Stimulated activated CD8-positive, alpha-beta memory T cell treated with anti-CD3 and anti-CD28 coated beads, Interleukin-2, amount 100 ng/mL, for 48 hours (primary cell): Measurements from ENCODE around the gene MINK1.
"Not testable (repeated sequence)": the region's sequence is repeated elsewhere in the genome, so short reads cannot be mapped to it uniquely, and the experiment has no call there.

Experiments used
- DNase-seq, 2 donors: peaks; one replicate each; pipeline ENCODE4 v3.0.0-alpha.2; 2020; ENCODE audit warnings: low read depth in 2 of 2

MINK1 gene

GRCh38 chr17:4811471-4811870 lies 21.7 kb upstream of the MINK1 start:
- no peak for DNase-seq

GRCh38 chr17:4812690-4813089 lies 20.4 kb upstream of the MINK1 start:
- no peak for DNase-seq

- no peak for DNase-seq
Measured at GRCh38 chr17:4815043-4815675, 18.0 kb upstream of the MINK1 start.

GRCh38 chr17:4816826-4817225 lies 16.3 kb upstream of the MINK1 start:
- DNase-seq: no peak

GRCh38 chr17:4818276-4818675 lies 14.9 kb upstream of the MINK1 start:
- no peak for DNase-seq

- no peak for DNase-seq
Measured at GRCh38 chr17:4822835-4823234, 10.3 kb upstream of the MINK1 start.

GRCh38 chr17:4823373-4824089 lies 9.6 kb upstream of the MINK1 start:
- DNase-seq: no peak

- no peak for DNase-seq
Measured at GRCh38 chr17:4827399-4827798, 5.7 kb upstream of the MINK1 start.

- not testable (repeated sequence) for DNase-seq
Measured at GRCh38 chr17:4832829-4833177, 337 bp upstream of the MINK1 start.

GRCh38 chr17:4833941-4834680 lies 971 bp downstream of the MINK1 start:
- DNase-seq: no peak

GRCh38 chr17:4834681-4835020 lies 1.5 kb downstream of the MINK1 start:
- DNase-seq: no peak

- DNase-seq: no peak
Measured at GRCh38 chr17:4836221-4836620, 3.1 kb downstream of the MINK1 start.

- no peak for DNase-seq
Measured at GRCh38 chr17:4837471-4838308, 4.5 kb downstream of the MINK1 start.

- no peak for DNase-seq
Measured at GRCh38 chr17:4838309-4838785, 5.2 kb downstream of the MINK1 start.

- DNase-seq: no peak
Measured at GRCh38 chr17:4839221-4839620, 6.1 kb downstream of the MINK1 start.

- no peak for DNase-seq
Measured at GRCh38 chr17:4839965-4840892, 7.1 kb downstream of the MINK1 start.

GRCh38 chr17:4840893-4841242 lies 7.7 kb downstream of the MINK1 start:
- DNase-seq: peak in 1 of 2 donors; percentile 5

GRCh38 chr17:4842376-4842775 lies 9.2 kb downstream of the MINK1 start:
- no peak for DNase-seq

GRCh38 chr17:4843321-4844000 lies 10.3 kb downstream of the MINK1 start:
- DNase-seq: no peak

- no peak for DNase-seq
Measured at GRCh38 chr17:4845118-4845517, 12.0 kb downstream of the MINK1 start.
